GM12801 (cell line): Measurements from ENCODE around the gene NEURL1B.

Experiments used
- TF ChIP-seq, protein P1 (sequence below): IDR thresholded peaks from one replicate; pipeline ENCODE4 v1.5.1; 2011; ENCODE audit warnings: control low read depth; ENCODE audit not compliant: insufficient read length; ENCODE audit errors: extremely low read depth

NEURL1B gene

DNA sequence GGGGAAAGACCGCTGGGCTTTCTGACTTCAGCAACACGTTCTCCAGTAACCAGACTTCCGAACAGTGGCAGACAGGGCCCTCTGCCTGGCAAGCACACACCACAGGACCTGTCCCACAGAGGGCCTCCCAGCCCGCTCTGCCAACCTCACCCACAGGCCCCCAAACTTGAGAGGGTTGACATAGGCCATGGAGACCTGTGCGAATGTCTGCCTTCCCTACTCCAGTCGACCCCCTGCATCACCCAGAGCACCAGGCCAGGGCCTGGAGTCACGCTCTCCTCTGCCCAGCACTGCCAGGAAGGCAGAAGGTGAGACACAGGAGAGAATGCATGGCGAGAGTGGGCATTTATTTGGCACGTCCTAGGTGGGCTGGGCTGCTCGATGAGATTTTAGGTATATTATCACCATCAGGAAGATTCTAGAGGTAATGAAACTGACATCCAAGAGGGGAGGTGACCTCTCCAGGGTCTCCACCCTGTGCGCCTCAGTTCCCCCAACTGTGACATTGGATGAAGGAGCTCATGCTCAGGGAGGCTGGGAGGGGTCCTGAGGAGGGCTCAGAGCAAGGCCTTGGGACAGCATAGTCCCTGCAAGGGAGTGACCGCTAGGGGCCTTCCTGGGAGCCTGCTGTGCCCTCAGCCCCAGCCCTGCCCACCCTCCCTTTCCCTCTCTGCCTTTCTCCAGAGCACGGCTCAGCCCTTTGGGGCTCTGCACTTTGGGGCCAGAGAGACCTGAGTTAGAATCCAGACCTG is 75.0 kb downstream of the NEURL1B start:
- TF ChIP-seq, protein P1, sequence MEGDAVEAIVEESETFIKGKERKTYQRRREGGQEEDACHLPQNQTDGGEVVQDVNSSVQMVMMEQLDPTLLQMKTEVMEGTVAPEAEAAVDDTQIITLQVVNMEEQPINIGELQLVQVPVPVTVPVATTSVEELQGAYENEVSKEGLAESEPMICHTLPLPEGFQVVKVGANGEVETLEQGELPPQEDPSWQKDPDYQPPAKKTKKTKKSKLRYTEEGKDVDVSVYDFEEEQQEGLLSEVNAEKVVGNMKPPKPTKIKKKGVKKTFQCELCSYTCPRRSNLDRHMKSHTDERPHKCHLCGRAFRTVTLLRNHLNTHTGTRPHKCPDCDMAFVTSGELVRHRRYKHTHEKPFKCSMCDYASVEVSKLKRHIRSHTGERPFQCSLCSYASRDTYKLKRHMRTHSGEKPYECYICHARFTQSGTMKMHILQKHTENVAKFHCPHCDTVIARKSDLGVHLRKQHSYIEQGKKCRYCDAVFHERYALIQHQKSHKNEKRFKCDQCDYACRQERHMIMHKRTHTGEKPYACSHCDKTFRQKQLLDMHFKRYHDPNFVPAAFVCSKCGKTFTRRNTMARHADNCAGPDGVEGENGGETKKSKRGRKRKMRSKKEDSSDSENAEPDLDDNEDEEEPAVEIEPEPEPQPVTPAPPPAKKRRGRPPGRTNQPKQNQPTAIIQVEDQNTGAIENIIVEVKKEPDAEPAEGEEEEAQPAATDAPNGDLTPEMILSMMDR: no peak

DNA sequence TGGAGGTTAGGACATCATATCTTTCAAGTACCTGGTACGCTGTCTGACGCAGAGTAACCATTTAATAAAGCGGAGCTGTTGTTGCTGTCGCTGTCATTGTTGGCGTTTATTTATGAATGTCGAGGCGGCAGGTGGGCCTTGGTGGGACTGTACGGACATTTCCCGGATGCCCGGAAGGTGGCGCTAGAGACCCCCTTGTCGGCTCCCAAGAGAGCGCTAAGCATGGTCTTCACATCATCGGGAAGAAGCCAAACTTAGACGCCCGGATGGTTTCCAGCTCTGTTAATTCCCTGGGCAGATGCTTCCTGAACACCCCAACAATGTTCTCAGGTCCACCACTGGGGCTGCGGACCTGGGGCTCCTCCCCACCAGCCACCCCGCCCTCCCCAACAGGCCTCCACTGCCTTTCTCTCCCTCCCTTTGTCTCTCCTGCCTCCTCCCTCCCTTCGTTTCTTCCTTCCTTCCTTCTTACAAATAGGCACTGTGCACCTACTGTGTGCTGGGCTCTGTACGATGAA is 75.8 kb downstream of the NEURL1B start:
- TF ChIP-seq, protein P1: no peak

- TF ChIP-seq, protein P1: no peak
Observed at GRCh38 chr5:172717481-172718195, 76.6 kb downstream of the NEURL1B start.

- TF ChIP-seq, protein P1: no peak
Observed at GRCh38 chr5:172718527-172719114, 77.6 kb downstream of the NEURL1B start.

- TF ChIP-seq, protein P1: no peak
Observed at GRCh38 chr5:172719211-172719610, 78.1 kb downstream of the NEURL1B start.

DNA sequence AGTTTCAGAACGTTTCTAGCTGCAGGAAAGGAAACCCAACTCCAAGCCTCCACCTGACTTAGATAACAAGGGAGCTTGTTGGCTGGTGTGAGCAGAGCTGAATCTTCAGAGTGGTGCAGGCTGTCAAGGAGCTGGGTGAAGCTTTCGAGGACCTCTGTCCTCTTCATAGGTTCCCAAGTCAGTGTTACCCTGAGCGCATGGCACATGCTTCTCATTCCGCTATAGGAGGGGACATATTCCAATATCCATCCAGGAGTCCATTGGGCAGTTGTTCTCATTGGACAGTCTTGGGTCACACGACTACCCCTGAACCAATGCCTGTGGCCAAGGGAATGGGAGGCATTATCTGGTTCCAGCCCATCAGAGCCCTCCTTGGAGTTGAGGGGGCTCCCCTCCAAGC is 79.6 kb downstream of the NEURL1B start:
- TF ChIP-seq, protein P1: no peak
